HG02588 (cell line): ENCODE measurements around the gene SEBOX.
A peak's percentile ranks its signal among the peaks of the same experiment; 100 is the strongest.

Experiments
- ATAC-seq: cut with Tn5 transposase; IDR thresholded peaks from one replicate; pipeline ENCODE4 v1.9.1; 2021; ENCODE audit warnings: mild to moderate bottlenecking, moderate library complexity; ENCODE audit not compliant: unreplicated experiment

SEBOX gene

DNA sequence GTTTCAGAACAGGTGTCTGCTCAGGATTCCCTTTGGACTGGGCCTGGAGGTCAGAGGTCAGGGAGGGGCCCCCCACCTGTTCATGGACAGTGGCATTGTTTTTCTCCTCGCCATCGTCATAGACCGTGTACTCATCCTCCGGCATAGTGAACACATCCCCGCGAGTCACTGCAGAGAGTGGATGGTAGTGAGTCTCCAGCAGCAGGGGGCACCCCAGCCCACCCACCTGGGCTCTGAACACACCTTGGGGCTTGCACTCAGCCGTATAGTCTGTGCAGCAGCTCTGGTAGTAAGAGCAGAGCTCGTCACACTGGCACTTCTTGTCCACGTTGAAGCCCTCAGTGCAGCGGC, 4.7 kb upstream of the SEBOX start:
- ATAC-seq, result no peak

DNA sequence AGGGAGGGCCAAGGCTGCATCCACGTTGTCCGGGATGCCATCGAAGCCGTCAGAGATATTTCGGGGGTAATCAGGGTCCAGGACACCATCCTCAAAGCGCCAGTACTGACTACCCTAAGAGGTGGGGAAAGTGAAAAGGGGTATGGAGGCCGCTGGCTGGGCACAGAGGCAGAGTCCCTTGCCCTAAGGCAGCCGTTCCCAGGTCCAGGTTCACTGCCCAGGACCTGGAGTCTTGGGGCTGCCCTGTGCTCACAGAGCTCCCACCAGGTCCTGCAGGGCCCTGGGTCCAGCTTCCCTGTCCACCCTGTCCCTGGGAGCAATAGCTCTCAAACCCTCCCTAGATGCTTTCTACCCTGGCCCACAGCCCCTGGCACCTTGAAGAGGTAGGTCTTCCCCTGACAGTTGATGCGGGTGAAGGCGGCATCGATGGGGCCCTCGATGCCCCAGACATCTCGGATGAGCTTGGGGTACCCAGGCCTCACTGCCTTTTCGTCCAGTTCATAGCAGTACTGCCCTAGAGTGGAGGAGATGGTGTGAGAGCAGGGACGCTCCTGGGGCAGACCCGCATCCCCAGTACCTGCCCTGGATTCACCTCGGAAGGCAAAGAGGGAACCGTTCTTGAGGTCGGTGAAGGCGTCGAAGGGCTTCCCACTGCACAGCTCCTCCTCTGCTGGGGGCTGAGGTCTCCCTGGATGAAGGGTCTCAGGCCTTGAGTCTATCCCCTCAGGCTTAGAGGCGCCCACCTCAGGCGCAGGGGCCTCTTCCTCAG, 4.1 kb upstream of the SEBOX start:
- no peak for ATAC-seq

DNA sequence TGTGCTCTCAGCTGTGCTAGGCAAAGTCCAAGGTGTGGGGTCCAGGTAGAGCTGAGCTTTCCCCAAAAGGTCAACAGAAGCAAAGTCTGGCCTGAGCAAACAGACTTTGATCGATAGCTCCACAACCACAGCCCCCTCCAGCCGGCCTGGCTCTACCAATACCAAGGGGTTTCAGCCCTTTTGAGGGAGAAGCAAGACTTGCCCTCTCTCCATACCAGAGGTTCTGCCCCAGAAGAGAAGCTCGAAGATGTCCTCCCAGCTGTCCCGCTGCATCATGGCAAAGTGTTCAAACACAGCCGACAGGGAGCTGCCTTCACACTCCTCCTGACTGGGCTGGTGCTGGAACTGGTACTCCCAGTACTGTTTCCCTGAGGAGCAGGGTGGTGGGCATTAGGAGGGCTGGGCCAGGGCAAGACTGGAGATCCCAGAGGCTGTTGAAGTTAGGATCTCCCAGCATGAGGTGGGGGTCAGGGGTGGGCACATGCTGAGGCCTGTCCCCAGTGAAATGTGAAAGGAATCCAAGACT, 3.4 kb upstream of the SEBOX start:
- no peak for ATAC-seq

DNA sequence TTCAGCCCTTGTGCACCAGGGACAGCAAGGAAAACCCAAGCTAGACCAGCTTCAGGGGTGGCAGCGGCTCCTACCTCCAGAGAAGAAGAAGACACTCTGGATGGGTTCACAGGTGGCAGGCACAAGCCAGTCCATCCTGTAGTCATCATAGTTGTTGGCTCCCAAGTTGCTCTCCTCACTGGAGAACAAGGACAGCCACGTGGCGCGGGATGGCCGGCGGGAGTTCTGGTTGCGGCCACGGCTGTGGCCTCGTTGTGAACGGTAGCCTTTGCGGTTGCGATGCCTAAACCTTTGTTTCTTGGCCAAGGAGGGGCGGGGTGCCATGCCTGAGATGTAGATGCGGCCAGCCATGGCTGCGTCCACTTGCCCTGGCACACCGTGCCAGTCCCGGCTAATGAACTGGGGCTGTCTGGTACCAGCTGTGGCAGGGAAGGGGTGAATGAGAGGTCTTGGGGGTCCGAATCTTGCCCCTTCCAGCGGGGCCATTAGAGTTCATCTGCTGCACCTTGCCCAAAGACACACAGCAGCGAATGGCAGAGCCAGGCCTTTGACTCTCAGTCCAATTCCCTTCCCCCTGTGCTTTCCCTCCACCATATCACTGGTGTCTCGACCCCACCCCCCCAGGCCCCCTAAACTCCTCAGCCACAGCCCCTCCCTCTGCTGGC, 2.8 kb upstream of the SEBOX start:
- no peak for ATAC-seq

DNA sequence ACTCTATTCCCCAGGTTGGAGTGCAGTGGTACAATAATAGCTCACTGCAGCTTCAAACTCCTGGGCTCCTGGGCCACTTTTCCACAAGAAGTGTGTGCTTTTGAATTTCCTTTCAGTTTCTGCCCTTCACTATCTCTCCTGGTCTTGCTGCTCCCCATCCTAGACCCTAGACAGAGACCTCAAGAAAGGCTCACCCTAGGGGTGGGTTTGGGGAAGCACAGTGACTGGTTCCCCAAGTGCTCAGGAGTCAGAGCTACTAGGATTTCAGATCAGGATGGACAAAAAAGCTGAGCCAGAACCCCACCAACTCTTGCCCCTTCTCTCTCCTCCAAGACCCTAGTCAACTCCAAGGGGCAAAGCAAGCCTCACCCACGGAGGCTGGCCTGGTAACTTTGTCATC, 1.6 kb upstream of the SEBOX start:
- no peak for ATAC-seq

DNA sequence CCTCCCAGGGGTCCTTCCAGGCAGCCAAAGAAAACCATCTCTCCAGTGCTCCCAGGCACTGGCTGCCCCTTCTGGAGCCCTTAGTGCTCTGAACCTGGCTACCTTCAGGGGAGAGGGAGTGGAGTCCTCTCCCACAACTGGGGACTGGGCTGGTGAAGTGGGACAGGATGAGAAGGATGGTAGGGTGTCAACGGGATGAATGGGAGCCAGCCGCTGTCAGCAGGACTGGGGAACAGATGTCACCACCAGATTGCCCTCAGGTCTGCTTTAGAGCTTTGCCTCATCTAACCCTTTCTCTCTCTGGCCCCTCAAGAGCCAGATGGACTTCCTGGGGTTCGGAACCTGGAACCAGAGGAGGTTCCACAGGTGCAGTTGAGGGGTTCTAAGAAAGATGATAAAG, 488 bp upstream of the SEBOX start:
- no peak for ATAC-seq

DNA sequence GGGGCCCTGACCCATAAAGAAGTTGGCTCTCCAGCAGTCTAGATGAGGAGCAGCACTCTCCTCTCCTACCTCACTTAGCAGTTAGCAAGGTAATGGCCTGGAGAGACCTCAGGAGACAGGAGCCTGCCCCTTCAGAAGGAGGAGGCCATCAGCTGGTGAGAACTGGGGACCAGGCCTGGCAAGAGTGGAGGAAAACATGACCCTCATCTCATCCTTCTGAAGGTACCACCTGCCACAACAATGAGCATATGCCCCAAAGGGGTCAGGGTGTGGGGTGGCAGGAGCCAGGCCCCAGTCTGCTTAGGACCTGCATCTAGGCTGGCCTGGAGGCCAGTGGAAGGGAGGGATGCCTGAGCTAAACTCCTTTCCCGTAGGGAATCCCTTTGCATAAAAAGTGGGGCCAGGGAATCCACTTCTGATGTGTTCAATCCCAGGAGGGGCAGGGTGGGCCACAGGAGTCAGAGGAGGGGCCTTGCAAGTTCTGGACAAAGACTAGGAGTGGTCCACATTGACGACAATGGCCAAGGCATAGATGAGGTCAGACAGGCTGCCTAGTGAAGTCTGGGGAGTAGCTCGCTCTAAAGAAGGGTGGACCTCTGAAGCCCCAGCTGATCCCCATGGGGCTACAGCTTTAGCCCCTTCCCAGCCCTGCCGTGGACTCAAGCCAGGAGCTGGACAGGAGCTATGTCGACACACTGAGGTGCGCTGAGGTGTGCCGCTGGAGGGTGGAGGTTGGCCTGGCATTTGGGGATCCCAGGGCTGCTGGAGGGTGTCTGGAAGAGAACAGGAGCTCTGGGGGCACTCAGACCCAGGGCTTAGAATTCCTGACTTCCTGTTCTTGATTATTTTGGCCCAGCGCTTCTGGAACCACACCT, 986 bp downstream of the SEBOX start:
- no peak for ATAC-seq

DNA sequence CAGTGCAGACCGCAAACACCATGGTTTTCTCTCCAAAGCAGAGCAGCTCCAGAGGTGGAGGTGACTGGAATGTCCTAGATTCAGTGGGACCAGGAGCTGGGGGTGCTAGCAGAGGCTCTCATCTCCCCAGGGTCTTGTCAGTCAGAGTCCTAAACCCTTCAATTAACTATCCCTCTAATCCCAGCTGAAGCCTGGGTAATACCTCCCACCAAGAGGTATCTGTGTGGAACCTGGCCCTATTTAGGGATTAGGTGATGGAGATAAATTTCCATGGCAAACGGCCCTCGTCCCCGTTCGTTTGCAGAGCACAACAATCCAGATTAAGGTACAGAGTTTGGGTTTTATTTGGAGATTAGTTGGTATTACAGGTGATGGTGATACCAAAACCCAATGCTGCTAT, 1.8 kb downstream of the SEBOX start:
- ATAC-seq, result no peak

DNA sequence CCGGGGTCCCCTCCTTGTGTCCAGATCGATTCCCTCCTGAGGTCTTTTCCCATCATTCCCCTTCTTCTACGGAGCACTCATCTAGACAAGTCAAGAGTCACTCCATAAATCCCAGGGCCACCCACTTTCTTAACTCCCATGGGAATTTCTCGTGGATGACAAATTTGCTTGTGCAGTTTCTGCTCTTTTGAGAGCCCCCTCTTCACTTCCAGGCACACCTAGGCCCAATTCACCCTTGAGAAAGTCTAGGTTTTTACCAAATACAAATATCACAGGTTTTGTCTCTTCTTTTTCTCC, 7.2 kb downstream of the SEBOX start:
- no peak for ATAC-seq

DNA sequence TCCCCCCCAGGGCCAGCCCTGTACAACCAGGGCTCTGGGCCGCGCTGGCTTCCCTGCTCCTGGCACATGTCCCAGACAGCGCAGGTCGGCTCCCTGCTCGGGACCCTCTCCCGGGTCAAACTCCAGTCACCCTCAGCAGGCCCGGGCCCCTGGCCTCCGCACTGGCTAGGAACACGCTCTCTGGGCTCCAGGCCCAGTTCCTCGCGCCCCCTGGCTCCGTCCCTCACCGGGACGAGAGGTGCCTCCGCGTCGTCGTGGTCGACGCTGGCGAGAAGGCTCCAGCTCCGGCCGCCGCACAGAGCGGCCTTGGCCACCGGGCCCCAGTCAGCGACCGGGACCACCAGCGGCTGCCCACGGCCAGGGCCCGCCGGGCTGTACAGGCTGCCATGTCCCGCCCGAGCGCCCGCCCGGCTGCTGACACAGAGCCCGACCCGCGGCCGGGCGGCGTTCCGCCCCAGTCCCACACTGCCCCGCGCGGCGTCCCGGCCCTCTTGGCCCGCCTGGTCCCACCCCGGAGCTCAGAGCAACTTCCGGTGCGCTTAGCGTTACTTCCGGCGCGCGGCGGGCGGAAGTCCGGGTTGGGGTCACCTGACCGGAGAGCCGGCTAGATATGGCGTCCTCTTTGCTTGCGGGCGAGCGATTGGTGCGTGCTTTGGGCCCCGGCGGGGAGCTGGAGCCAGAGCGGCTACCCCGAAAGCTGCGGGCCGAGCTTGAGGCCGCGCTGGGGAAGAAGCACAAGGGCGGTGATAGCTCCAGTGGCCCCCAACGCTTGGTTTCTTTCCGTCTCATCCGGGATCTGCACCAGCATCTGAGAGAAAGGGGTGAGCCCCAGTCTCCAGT, 7.7 kb downstream of the SEBOX start, which contains the start of gene POLDIP2:
POLDIP2 (minus strand) TSS at position 467 of the 840 bp plus-strand sequence; CDS start at position 388, 79 bp downstream.
- peak; percentile 95 for ATAC-seq

DNA sequence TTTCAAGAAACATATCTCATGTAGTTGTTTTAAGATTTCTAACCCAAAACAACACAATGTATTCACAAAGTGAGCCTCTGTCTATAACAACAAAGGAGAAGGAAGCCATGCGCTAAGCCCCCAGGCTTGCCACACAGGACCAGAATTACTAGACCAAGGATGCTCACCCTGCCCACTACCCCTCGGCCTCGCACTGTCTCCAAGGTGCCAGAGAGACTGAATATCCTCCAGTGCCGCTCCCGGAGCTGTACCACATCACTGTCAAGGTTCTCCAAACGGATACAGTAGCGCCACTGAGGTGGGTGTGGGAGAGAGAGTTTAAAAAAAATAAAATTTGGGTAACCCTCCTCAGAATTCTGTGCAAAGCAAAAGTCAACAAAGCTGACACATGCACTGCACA, 14.7 kb downstream of the SEBOX start:
- ATAC-seq, result no peak

DNA sequence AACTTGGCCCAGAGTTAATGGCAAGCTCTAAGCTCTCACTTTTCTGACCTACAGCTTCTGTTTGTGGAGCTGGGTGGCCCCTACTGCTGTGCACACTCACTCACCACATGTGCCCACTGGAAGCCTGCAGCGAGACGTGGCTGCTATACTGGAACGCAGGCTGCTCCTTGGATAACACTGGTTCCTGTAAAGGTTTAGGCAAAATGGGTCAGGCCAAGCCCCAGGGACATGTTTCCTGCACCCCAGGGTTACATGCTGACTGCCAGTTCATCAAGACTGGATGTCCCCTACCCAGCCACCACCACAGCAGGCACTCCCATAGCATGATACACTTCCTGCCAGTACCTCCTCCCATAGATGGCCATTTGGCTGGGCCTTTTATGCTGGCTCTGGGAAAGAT, 16.0 kb downstream of the SEBOX start:
- ATAC-seq, result no peak

DNA sequence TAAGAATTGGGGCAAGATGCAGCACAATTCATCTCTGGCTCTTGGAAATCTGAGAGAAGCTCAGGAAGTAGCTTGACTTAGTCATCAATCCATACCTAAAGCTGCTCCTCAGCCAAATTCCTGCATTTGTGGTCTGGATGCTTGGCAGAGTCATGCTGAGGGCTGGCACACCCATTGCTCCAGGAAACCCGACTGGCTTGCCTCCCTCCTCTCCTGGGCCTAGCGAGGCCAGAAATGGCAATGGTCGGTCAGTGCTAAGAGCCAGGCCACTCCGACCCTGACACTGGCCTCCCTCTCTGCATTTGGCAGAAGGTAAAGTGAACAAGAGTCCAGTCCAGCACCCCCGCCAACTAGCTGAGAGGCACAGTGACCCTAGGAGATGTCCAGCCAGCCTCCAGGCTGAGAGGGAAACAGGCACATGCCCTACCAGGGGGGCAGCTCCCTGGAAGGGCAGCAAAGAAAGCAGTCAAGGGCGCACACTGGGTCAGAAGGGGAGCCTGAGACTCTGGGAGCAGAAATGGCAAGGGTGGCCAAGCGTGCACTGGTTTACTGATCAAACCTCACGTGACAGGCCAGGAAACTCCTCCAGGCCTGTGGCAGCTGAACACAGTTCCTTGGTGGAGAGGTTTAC, 17.6 kb downstream of the SEBOX start:
- no peak for ATAC-seq

DNA sequence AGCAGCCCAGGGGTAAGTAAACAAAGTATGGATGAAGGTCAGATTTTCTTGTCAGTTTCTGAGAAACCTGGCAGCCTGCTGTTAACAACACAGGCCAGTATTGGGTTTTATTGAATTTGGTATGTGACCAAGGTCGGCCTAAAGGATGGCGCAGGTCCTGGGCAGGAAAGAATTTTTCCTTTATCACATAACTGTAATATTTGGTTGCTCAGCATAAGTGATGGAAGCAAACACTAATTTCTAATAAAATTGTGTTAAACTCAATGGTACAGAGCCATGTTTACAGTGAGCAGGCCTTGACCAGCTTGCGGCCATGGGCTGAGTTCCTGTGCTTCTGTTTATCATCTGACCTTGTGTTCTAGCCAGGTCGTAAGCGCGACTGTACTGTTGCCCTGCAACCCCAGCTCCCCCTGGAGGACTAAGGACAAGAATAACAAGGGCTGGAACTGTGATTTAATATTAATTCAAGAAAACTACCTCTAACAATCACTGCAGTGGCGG, 18.2 kb downstream of the SEBOX start:
- no peak for ATAC-seq

DNA sequence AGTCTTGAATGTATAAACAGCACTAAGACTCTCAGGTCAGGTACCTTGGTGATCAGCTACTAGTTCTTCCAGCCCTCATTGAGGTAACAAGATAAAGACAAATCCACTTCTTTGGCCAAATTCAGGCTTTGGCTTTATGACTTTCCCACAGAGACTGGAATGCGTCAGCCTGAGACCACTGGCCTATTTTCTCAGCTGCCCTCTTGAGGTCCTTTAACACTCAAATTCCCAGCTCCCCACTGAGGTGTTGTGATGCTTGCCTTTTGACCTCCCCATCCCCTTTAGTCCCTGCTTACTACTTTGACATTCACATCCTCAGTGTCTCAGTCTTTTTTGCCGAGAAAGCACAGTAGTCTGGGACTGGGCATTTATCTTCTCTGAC, 18.8 kb downstream of the SEBOX start:
- ATAC-seq, result no peak

DNA sequence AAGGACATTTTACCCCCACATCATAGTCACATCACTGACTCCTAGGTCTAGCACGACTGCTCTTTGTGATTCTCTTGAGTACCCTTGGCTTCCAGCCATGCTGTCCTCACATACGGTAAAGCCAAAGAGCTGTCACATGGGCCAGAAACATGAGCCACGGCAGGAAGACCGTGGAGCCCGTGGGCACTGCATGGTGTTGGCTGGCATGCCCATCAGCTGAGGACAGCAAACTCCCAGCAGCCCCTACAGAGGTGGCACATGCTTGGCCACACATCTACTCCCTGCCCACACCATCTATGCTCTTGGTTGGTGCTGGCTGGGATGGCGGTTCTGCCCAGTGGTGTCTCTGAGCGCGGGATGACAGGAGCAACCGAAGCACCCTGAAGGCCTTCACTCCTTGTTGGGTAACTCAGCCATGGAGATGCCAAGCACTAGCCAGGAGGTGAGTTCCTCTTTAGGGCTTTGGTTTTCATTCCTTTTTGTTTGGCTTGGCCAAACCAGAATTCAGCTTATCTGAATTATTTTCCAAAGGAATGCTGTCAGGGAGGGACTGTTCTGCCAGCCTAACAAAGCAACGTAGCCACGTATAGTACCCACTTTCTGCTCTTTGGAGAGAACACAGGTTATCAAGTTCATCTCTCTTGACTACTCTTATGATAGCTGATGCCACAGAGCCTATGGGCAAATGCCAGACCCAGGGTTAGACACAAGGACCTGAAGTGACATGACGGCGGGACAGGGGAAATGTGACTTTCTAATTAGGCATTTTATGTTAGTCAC, 19.4 kb downstream of the SEBOX start:
- ATAC-seq, result no peak

DNA sequence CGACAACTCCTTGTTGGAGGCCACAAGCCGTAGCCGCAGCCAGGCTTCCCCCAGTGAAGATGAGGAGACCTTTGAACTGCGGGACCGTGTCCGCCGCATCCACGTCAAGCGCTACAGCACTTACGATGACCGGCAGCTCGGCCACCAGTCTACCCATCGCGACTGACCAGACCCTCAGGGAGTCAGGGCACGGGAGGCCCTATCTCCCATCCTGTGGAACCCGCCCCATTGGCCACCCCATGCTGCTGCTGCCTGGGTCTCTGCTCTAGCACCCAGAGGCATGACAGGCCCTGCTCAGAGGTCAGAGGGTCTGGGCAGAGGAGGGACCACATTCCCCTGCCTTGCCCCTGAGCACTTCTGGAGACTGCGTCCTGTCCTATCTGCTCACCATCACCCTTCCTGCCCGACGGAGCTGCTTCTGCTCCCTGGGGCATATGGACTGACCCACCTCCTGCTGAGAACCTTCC, 20.5 kb downstream of the SEBOX start:
- no peak for ATAC-seq

DNA sequence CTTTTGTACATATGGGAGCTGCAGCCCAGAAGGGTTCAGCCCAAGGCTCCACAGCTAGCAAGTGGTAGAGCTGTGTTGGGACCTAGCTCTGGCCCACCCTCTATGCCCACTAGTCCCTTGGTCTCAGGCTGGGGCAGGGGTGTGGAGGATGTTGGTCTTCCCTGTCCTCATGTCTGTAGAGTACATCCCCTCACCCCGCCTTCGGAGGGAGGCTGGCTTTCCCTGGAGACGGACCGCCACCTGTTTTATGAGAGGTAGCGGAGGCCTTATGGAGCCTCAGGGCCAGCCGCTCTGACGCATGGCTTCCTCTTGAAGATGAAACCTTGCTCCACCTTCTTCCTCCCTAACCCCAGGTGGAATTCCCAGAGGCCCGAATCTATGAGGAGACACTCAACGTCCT, 21.0 kb downstream of the SEBOX start:
- ATAC-seq, result no peak

DNA sequence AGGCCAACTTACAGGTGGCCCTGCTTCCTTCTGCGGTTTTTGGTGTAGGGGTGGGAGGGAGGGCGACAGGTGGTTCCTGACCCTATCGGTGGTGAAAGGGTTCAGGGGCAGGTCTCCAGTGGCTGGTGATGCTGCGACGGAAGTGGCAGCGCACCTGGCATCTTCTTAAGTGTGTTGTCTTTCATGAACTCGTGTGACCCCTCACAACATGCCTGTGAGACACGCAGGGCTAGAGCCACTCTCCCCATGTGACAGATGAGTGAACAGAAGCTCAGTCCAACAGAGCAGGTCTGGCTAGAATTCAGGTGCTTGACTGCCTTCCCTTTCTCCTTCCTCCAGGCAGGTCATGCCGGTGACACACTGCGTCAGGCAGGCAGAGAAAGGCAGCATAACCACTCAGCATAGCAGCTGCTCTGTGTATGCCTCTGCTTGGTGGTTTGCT, 21.5 kb downstream of the SEBOX start:
- ATAC-seq, result no peak
